HepG2 (cell line): ENCODE measurements around the gene MSI2. TPM values are rescaled to one million over a fixed set of nuclear protein-coding genes. Genes with fewer than 3 reads are reported as not detected.

Experiments
- ASH2L ChIP-seq: fragments of 300-600, 200-600 bp; sonication (generic); IDR thresholded peaks from 2 replicates; pipeline ENCODE4 v1.7.0; 2017; ENCODE audit warnings: low read depth, mild to moderate bottlenecking, moderate library complexity, mixed read lengths, low read length; ENCODE audit not compliant: insufficient read length
- GFI1 ChIP-seq: sonication (generic); formaldehyde crosslinking; IDR thresholded peaks from 2 replicates; pipeline ENCODE4 v1.5.0; 2020; ENCODE audit warnings: missing genetic modification reagents, mild to moderate bottlenecking, borderline replicate concordance
- HOMEZ ChIP-seq: IDR thresholded peaks from 2 replicates; pipeline ENCODE4 v1.6.1; 2016; ENCODE audit warnings: low read depth
- NFKB2 ChIP-seq: sonication (generic); formaldehyde crosslinking; IDR thresholded peaks from 2 replicates; pipeline ENCODE4 v1.4.0; 2020; ENCODE audit warnings: missing genetic modification reagents, borderline replicate concordance
- PATZ1 ChIP-seq: sonication (generic); formaldehyde crosslinking; IDR thresholded peaks from 2 replicates; pipeline ENCODE4 v1.4.0; 2020; ENCODE audit warnings: missing genetic modification reagents
- ZFP36 ChIP-seq: fragments of 150-350 bp; IDR thresholded peaks from 2 replicates; pipeline ENCODE4 v1.6.1; 2018; ENCODE audit warnings: borderline replicate concordance, low read length, low read depth; ENCODE audit not compliant: partially characterized antibody
- ZNF138 ChIP-seq: sonication (generic); formaldehyde crosslinking; IDR thresholded peaks from 2 replicates; pipeline ENCODE4 v1.5.0; 2020; ENCODE audit warnings: mild to moderate bottlenecking, low read depth, missing genetic modification reagents
- ZNF44 ChIP-seq: sonication (generic); formaldehyde crosslinking; IDR thresholded peaks from 2 replicates; pipeline ENCODE4 v1.5.1; 2020; ENCODE audit warnings: mild to moderate bottlenecking, missing genetic modification reagents
- ZNF550 ChIP-seq: sonication (generic); formaldehyde crosslinking; IDR thresholded peaks from 2 replicates; pipeline ENCODE4 v1.4.0; 2020; ENCODE audit warnings: mild to moderate bottlenecking, missing genetic modification reagents, borderline replicate concordance
- ZNF556 ChIP-seq: sonication (generic); formaldehyde crosslinking; IDR thresholded peaks from 2 replicates; pipeline ENCODE4 v1.4.0; 2020; ENCODE audit warnings: mild to moderate bottlenecking, missing genetic modification reagents, borderline replicate concordance
- ZNF589 ChIP-seq: sonication (generic); formaldehyde crosslinking; conservative IDR thresholded peaks from 2 replicates; pipeline ENCODE4 v1.8.0; 2022; ENCODE audit warnings: mild to moderate bottlenecking, moderate library complexity, missing genetic modification reagents
- ZNF770 ChIP-seq: sonication (generic); formaldehyde crosslinking; IDR thresholded peaks from 2 replicates; pipeline ENCODE4 v1.5.0; 2020; ENCODE audit warnings: mild to moderate bottlenecking, missing genetic modification reagents
- ZSCAN20 ChIP-seq: sonication (generic); formaldehyde crosslinking; IDR thresholded peaks from 2 replicates; pipeline ENCODE4 v1.4.0; 2020; ENCODE audit warnings: missing genetic modification reagents, mild to moderate bottlenecking, borderline replicate concordance
- ZSCAN30 ChIP-seq: sonication (generic); formaldehyde crosslinking; IDR thresholded peaks from 2 replicates; pipeline ENCODE4 v1.5.0; 2020; ENCODE audit warnings: mild to moderate bottlenecking, missing genetic modification reagents
- polyA plus RNA-seq, 8 experiments: library from polyadenylated mRNA; depleted of rRNA in 3 of 8; stranded (reverse) in 7 of 8; unstranded in 1 of 8; fragments of >200 nt; fragmentation: Illumina TruSeq in 4 of 8; extraction: Trizol in 4 of 8; gene quantifications; 2 replicates each; pipeline versions ENCODE4 v1.2.1 to v1.2.3, GENCODE V29; 2011 to 2016; ENCODE audit warnings: low read depth in 4 of 8, missing spikeins in 1 of 8, mixed read lengths in 1 of 8; ENCODE audit not compliant: insufficient read depth in 1 of 8
- total RNA-seq, 5 experiments: library from RNA; depleted of rRNA; stranded (reverse); fragments of >200 nt; fragmentation: Illumina TruSeq; extraction: Trizol; gene quantifications; 2 replicates each; pipeline ENCODE4 v1.2.3, GENCODE V29; 2016; ENCODE audit warnings: low read depth in 1 of 5
- TF ChIP-seq, protein P1 (sequence below): sonication (generic); formaldehyde crosslinking; conservative IDR thresholded peaks from 2 replicates; pipeline ENCODE4 v1.4.0; 2020; ENCODE audit warnings: mild to moderate bottlenecking, missing genetic modification reagents, moderate library complexity
- TF ChIP-seq, protein P2 (sequence below): sonication (generic); formaldehyde crosslinking; IDR thresholded peaks from 2 replicates; pipeline ENCODE4 v1.8.0; 2022; ENCODE audit warnings: missing genetic modification reagents, low read depth, mild to moderate bottlenecking, borderline replicate concordance

MSI2 gene
- total and polyA plus RNA-seq, 2 of the 13 experiments (the other 11 are each of a cell fraction or from before 2014, with no cell fraction given), result 77.5 to 78.4 TPM

GRCh38 chr17:57444682-57445450 lies 188.5 kb downstream of the MSI2 start (continued):
- TF ChIP-seq, protein P1, sequence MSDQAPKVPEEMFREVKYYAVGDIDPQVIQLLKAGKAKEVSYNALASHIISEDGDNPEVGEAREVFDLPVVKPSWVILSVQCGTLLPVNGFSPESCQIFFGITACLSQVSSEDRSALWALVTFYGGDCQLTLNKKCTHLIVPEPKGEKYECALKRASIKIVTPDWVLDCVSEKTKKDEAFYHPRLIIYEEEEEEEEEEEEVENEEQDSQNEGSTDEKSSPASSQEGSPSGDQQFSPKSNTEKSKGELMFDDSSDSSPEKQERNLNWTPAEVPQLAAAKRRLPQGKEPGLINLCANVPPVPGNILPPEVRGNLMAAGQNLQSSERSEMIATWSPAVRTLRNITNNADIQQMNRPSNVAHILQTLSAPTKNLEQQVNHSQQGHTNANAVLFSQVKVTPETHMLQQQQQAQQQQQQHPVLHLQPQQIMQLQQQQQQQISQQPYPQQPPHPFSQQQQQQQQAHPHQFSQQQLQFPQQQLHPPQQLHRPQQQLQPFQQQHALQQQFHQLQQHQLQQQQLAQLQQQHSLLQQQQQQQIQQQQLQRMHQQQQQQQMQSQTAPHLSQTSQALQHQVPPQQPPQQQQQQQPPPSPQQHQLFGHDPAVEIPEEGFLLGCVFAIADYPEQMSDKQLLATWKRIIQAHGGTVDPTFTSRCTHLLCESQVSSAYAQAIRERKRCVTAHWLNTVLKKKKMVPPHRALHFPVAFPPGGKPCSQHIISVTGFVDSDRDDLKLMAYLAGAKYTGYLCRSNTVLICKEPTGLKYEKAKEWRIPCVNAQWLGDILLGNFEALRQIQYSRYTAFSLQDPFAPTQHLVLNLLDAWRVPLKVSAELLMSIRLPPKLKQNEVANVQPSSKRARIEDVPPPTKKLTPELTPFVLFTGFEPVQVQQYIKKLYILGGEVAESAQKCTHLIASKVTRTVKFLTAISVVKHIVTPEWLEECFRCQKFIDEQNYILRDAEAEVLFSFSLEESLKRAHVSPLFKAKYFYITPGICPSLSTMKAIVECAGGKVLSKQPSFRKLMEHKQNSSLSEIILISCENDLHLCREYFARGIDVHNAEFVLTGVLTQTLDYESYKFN, result 0 out of 2 replicates have a peak, but pooled peaks have one; percentile 20
- TF ChIP-seq GFI1 (CRISPR knock-in tag), result no peak
- TF ChIP-seq ZNF556 (CRISPR knock-in tag), result 0 out of 2 replicates have a peak, but pooled peaks have one; percentile 43
- no peak for TF ChIP-seq NFKB2 (CRISPR knock-in tag)
- no peak for TF ChIP-seq ZSCAN30 (CRISPR knock-in tag)
- peak; percentile 25; the same call in 1 of the 2 replicates for TF ChIP-seq PATZ1
- no peak for TF ChIP-seq ASH2L
- TF ChIP-seq ZNF589, result no peak
- TF ChIP-seq ZNF138, result no peak
- TF ChIP-seq ZSCAN20 (CRISPR knock-in tag), result no peak
- no peak for TF ChIP-seq ZFP36
- TF ChIP-seq, protein P2, sequence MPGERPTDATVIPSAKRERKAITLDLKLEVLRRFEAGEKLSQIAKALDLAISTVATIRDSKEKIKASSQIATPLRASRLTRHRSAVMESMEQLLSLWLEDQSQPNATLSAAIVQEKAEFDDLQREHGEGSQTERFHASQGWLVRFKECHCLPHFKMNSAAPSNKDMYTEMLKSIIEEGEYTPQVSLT (CRISPR knock-in tag), result no peak
- no peak for TF ChIP-seq ZNF44
- no peak for TF ChIP-seq ZNF550 (CRISPR knock-in tag)
- TF ChIP-seq ZNF770, result no peak
- TF ChIP-seq HOMEZ (CRISPR knock-in tag), result no peak
